Suprapubic skin (tissue), 4 donors: ENCODE results near the gene FAM3B. TPM values are rescaled to one million over a fixed set of nuclear protein-coding genes. Genes with fewer than 3 reads are reported as not detected.

ENCODE experiments used
- DNase-seq, 2 donors: peaks; one replicate each; pipeline ENCODE4 v3.0.0-alpha.2; 2019; ENCODE audit warnings: low spot score in 2 of 2
- H3K27ac ChIP-seq: fragments of 200-600 bp; sonication (generic); one replicate; pipeline ENCODE4 v1.5.1; 2019
- H3K27me3 ChIP-seq: fragments of 200-600 bp; sonication (generic); one replicate; pipeline ENCODE4 v1.5.1; 2019
- H3K36me3 ChIP-seq: fragments of 200-600 bp; sonication (generic); one replicate; pipeline ENCODE4 v1.5.1; 2019
- H3K4me1 ChIP-seq: fragments of 200-600 bp; sonication (generic); one replicate; pipeline ENCODE4 v1.5.1; 2019
- H3K4me3 ChIP-seq: fragments of 200-600 bp; sonication (generic); one replicate; pipeline ENCODE4 v1.5.1; 2019; ENCODE audit warnings: mild to moderate bottlenecking
- H3K9me3 ChIP-seq: fragments of 200-600 bp; sonication (generic); one replicate; pipeline ENCODE4 v1.5.1; 2019
- EP300 ChIP-seq: sonication (generic); formaldehyde crosslinking; IDR thresholded peaks from one replicate; pipeline ENCODE4 v1.6.1; 2017; ENCODE audit warnings: antibody characterized with exemption
- POLR2A ChIP-seq, 2 donors: fragments of 450-650 bp; IDR thresholded peaks; one replicate each; pipeline ENCODE4 v1.6.1; 2017; ENCODE audit warnings: antibody characterized with exemption in 2 of 2, mild to moderate bottlenecking in 2 of 2, moderate library complexity in 2 of 2
- POLR2AphosphoS5 ChIP-seq, 3 donors: sonication (generic); formaldehyde crosslinking; IDR thresholded peaks; one replicate each; pipeline ENCODE4 v1.6.1; 2017; ENCODE audit warnings: antibody characterized with exemption in 3 of 3
- WGBS: methylation state at CpG from one replicate; pipeline ENCODE4 v1.1.5; 2018; 5-methylcytosine and 5-hydroxymethylcytosine counted together
- total RNA-seq, 4 donors: library from RNA; depleted of rRNA; stranded (reverse); fragments of >200 nt; gene quantifications; one replicate each; pipeline ENCODE4 v1.1.0, GENCODE V29; 2016
- TF ChIP-seq, protein P1 (sequence below), 2 donors: fragments of 200-600 bp in 1 of 2; fragments of 450-650 bp in 1 of 2; sonication (generic) in 1 of 2; IDR thresholded peaks; one replicate each; pipeline ENCODE4 v1.5.1; 2016 to 2019; ENCODE audit warnings: antibody characterized with exemption in 2 of 2, mild to moderate bottlenecking in 1 of 2, moderate library complexity in 1 of 2

The FAM3B gene
- total RNA-seq, 4 donors from 2014 or later = 1.9 to 3.3 (median 3.1) TPM; not detected in 1

- peak overlapping the region; percentile 37 for H3K4me3 ChIP-seq
- 39% methylated on average over 14 of the region's 29 CpGs for WGBS
- H3K27me3 ChIP-seq = no peaks in the 10 kb centered on the region
- peak overlapping the region; percentile 42 for H3K27ac ChIP-seq
- no peaks in the 10 kb centered on the region for H3K36me3 ChIP-seq
- no peaks in the 10 kb centered on the region for H3K9me3 ChIP-seq
- DNase-seq = peak in 1 of 2 donors; percentile 80
- no peak for TF ChIP-seq POLR2A (IDR thresholded peaks at IDR 0.05)
- H3K4me1 ChIP-seq = peaks cover 41% of the 10 kb centered on the region
Observed at GRCh38 chr21:41369105-41369919, 52.7 kb downstream of the FAM3B start.

DNA sequence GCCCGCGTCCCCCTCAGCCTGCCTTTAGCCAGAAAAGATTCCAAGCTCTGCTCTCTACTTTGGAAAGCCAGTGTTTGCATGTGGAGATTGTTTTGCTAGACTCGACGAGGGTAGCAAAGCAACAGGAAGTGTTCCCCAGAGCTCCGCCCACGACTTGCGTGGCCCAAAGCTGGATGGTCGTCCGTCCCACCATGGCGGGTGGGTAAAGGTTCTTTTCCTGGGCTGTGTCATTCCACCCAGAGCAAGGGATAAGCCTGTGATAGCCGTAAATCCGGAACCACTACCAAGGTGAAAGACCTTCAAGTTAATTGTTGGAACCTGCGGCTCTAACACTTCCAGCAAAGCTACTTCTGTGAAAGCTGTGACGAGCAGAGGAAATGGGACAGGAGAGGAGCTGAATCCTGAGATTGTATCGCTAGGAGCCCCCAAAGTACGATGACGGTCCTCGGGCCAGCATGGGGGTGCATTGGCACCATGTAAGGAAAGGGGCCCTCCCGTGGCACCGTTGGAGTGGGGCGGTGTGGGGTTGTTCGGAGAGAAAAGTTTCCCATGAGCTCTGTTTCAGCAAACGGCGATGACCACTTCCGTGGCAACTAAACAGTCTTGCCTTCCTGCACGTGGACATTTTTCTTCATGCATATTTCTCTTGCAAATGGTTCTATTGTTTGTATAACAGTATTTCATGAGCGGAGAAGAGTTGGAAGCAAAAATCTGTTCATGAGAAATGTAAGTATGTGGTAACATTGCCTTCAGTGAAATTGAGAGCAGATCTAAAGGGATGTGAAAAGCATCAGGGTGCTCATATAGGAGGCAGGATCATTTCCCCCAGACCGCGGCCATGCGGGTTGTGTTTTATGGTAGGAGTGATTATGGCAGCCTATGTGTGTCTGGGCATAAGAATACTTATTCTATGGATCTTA lies 53.6 kb downstream of the FAM3B start:
- Histone ChIP-seq H3K36me3 (no peaks in the 10 kb centered on the region), H3K4me3 (peak overlapping the region; percentile 37), H3K27me3 (no peaks in the 10 kb centered on the region), H3K4me1 (peaks cover 33% of the 10 kb centered on the region), H3K27ac (peak overlapping the region; percentile 42), H3K9me3 (no peaks in the 10 kb centered on the region)
- WGBS = 84% methylated on average over 25 of the region's 30 CpGs
- peak in 1 of 2 donors; percentile 73 for DNase-seq
- TF ChIP-seq POLR2A (IDR thresholded peaks at IDR 0.05) = no peak
- no peak for TF ChIP-seq EP300
- TF ChIP-seq, protein P1, sequence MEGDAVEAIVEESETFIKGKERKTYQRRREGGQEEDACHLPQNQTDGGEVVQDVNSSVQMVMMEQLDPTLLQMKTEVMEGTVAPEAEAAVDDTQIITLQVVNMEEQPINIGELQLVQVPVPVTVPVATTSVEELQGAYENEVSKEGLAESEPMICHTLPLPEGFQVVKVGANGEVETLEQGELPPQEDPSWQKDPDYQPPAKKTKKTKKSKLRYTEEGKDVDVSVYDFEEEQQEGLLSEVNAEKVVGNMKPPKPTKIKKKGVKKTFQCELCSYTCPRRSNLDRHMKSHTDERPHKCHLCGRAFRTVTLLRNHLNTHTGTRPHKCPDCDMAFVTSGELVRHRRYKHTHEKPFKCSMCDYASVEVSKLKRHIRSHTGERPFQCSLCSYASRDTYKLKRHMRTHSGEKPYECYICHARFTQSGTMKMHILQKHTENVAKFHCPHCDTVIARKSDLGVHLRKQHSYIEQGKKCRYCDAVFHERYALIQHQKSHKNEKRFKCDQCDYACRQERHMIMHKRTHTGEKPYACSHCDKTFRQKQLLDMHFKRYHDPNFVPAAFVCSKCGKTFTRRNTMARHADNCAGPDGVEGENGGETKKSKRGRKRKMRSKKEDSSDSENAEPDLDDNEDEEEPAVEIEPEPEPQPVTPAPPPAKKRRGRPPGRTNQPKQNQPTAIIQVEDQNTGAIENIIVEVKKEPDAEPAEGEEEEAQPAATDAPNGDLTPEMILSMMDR (IDR thresholded peaks at IDR 0.05) = no peak
- no peak for TF ChIP-seq POLR2AphosphoS5 (IDR thresholded peaks at IDR 0.05)

DNA sequence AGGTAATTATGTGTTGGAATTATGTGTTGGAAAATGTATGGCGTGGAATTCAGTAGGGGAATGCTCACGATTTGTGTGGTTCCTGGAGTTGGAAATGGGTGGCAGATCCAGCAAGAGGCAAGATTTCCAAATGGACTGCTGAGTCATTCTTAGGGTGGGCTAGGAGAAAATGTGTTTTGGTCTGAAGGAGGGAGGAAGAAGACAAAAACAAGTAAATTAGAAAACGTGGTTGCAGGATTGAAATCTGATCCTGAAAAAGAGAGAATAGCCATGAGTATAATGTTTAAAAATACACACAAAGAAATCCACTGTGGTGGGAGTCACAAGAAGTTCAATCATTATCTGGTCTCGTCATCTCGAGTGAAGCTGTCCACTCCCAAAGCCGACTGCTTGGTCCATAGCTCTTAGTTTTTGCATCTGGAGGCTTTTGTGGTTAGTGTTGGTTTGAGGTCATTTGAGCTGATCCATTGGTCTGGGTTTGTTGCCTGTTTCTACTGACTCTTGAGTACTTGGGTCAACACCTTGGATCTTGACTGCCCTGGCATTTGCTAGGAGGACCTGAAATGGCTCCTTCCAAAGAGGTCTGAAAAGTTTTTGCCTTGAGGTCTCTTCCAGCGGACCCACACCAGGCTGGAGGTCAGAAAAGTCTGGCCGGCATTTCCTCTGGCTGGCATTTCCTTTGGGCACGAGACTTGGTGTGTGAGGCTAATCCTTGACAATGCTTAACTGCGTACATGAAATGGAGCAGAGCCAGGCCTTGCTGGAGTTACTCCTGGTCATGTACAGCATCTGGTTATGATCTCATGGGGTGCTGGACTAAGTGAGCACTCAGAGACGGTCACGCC lies 54.5 kb downstream of the FAM3B start:
- no peak overlapping the region for H3K4me3 ChIP-seq
- peaks cover 33% of the 10 kb centered on the region for H3K4me1 ChIP-seq
- no peaks in the 10 kb centered on the region for H3K27me3 ChIP-seq
- no peaks in the 10 kb centered on the region for H3K36me3 ChIP-seq
- peak overlapping the region; percentile 19 for H3K27ac ChIP-seq
- TF ChIP-seq POLR2A (IDR thresholded peaks at IDR 0.05) (no peak), EP300 (no peak), POLR2AphosphoS5 (IDR thresholded peaks at IDR 0.05) (no peak)
- TF ChIP-seq, protein P1 (IDR thresholded peaks at IDR 0.05) = no peak
- 67% methylated on average over 12 of the region's 12 CpGs for WGBS
- H3K9me3 ChIP-seq = no peaks in the 10 kb centered on the region
- no peak for DNase-seq

DNA sequence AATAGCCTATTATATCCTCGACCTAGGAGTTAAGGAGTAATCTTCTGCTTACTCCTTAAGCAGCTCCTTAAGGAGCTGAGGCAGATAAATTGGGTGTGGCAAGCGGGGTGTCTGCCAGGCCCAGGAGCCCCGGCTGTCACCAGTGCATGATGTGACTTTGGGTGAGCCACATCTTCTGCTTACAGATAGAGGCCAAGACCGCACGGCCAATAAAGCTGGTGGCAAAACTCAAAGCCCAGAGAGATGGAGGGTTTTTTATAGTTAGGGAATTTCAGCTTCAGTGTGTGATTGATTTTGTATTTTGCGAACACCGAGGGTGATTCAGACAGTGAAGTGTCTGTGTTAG lies 55.1 kb downstream of the FAM3B start:
- Histone ChIP-seq H3K4me1 (peaks cover 33% of the 10 kb centered on the region), H3K27me3 (no peaks in the 10 kb centered on the region), H3K27ac (peak overlapping the region; percentile 19), H3K4me3 (no peak overlapping the region), H3K9me3 (no peaks in the 10 kb centered on the region), H3K36me3 (no peaks in the 10 kb centered on the region)
- WGBS = 74% methylated on average over 7 of the region's 7 CpGs
- TF ChIP-seq EP300 (no peak), POLR2AphosphoS5 (IDR thresholded peaks at IDR 0.05) (no peak), POLR2A (IDR thresholded peaks at IDR 0.05) (no peak)
- TF ChIP-seq, protein P1 (IDR thresholded peaks at IDR 0.05) = no peak
- DNase-seq = no peak

- 66% methylated on average over 4 of the region's 4 CpGs for WGBS
- Histone ChIP-seq H3K27me3 (no peaks in the 10 kb centered on the region), H3K4me1 (peaks cover 41% of the 10 kb centered on the region), H3K36me3 (peaks cover 10% of the 10 kb centered on the region), H3K4me3 (no peak overlapping the region), H3K27ac (no peak overlapping the region), H3K9me3 (no peaks in the 10 kb centered on the region)
- no peak for DNase-seq
- no peak for TF ChIP-seq EP300
- TF ChIP-seq POLR2AphosphoS5 (IDR thresholded peaks at IDR 0.05) = no peak
- TF ChIP-seq, protein P1 (IDR thresholded peaks at IDR 0.05) = no peak
- TF ChIP-seq POLR2A (IDR thresholded peaks at IDR 0.05) = no peak
Observed at GRCh38 chr21:41373253-41373652, 56.7 kb downstream of the FAM3B start.
